Epithelial cell of esophagus (primary cell): ENCODE results near the gene INPP5A.
"Not testable (repeated sequence)": the region's sequence is repeated elsewhere in the genome, so short reads cannot be mapped to it uniquely, and the experiment has no call there.

Experiments used
- DNase-seq: peaks from one replicate; pipeline ENCODE4 v3.0.0; 2010; ENCODE audit warnings: low read depth
- H3K4me3 ChIP-seq: 2 replicates; pipeline ENCODE4 v1.5.1; 2011; ENCODE audit warnings: mild to moderate bottlenecking, low read length, control low read depth
- TF ChIP-seq, protein P1 (sequence below): IDR thresholded peaks from 2 replicates; pipeline ENCODE4 v1.5.1; 2011; ENCODE audit warnings: low read depth, mild to moderate bottlenecking, low read length, control low read depth, inconsistent platforms; ENCODE audit not compliant: insufficient read depth; ENCODE audit errors: missing control alignments

Gene INPP5A

DNA sequence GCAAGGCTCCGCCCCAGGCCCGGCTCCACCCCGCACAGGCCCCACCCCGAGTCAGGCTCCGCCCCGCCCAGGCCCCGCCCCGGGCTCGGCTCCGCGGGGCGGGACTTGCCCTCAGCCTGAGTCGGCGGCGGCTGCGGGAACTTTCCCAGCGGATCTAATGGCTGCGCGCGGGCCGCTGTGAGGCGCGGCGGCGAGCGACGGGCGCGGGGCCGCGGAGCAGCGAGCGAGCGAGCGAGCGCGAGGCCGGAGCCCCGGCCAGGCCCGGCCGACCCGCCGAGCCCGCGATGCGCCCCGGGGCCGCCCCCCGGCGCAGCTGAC is at the start of gene INPP5A:
Gene INPP5A (plus strand): TSS at position 104 of the 318 bp plus-strand sequence. CDS start 310 bp downstream, outside the sequence.
- no peak for DNase-seq
- H3K4me3 ChIP-seq = peak within 1 kb of the TSS; percentile 66
- TF ChIP-seq, protein P1, sequence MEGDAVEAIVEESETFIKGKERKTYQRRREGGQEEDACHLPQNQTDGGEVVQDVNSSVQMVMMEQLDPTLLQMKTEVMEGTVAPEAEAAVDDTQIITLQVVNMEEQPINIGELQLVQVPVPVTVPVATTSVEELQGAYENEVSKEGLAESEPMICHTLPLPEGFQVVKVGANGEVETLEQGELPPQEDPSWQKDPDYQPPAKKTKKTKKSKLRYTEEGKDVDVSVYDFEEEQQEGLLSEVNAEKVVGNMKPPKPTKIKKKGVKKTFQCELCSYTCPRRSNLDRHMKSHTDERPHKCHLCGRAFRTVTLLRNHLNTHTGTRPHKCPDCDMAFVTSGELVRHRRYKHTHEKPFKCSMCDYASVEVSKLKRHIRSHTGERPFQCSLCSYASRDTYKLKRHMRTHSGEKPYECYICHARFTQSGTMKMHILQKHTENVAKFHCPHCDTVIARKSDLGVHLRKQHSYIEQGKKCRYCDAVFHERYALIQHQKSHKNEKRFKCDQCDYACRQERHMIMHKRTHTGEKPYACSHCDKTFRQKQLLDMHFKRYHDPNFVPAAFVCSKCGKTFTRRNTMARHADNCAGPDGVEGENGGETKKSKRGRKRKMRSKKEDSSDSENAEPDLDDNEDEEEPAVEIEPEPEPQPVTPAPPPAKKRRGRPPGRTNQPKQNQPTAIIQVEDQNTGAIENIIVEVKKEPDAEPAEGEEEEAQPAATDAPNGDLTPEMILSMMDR = no peak

GRCh38 chr10:132488231-132488821 is 49.3 kb upstream of the INPP5A start:
- no peak for DNase-seq
- no peak overlapping the region for H3K4me3 ChIP-seq
- TF ChIP-seq, protein P1 = no peak

GRCh38 chr10:132489053-132489703 is 48.4 kb upstream of the INPP5A start:
- H3K4me3 ChIP-seq = no peak overlapping the region
- TF ChIP-seq, protein P1 = no peak
- DNase-seq = no peak

- DNase-seq = no peak
- TF ChIP-seq, protein P1 = no peak
- no peak overlapping the region for H3K4me3 ChIP-seq
Observed at GRCh38 chr10:132489704-132490534, 47.7 kb upstream of the INPP5A start.

DNA sequence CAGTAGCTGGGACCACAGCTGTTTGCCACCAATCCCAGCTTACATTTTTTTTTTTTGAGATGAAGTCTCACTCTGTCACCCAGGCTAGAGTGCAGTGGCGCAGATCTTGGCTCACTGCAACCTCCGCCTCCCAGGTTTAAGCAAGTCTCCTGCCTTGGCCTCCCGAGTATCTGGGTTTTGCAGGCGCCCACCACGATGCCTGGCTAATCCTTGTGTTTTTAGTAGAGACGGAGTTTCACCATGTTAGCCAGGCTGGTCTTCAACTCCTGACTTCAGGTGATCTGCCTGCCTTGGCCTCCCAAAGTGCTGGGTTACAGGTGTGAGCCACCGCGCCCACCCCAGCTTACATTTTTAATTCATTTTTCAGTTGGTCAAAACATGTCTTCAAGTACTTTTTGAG is 46.1 kb upstream of the INPP5A start:
- DNase-seq, H3K4me3 ChIP-seq: not testable (repeated sequence)

DNA sequence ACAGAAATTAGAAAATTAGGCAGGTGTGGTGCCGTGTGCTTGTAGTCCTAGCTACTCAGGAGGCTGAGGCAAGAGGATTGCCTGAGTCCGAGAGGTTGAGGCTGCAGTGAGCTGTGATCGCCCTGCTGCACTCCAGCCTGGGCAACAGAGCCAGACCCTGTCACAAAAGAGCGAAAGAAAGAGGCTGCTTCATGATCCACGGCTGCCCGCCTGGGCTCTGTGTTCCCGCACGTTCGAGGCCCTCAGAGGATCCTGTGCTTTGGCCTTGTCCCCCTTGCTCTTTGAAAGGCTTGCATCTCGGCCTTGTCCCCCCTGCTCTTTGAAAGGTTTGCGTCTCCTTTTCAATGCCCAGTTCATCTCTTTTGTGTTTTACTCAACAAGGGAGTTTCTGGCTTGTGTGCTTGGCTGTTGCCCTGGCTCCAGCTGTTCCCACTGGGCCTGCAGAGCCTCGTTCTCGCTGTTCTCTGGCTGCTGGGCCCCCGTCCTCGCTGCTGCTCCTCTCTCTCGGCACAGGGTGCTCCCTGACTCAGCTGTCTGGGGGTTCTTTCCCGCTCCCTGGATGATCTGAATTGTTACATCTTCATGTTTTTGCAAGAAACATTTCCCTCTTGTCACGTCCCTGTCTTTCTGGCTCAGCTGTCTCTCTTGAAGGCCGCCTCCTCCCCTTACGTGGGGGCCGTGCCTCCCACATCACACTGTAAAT is 45.1 kb upstream of the INPP5A start:
- TF ChIP-seq, protein P1 = no peak
- H3K4me3 ChIP-seq = no peak overlapping the region
- DNase-seq = no peak

GRCh38 chr10:132493246-132493755 is 44.3 kb upstream of the INPP5A start:
- TF ChIP-seq, protein P1 = no peak
- DNase-seq = no peak

More at GRCh38 chr10:132493246-132493755, 44.3 kb upstream of the INPP5A start:
- no peak overlapping the region for H3K4me3 ChIP-seq
